Common myeloid progenitor, CD34-positive (primary cell): Measurements from ENCODE around the gene LRRC49.

Source experiments
- CTCF ChIA-PET: fragments of 350-600 bp; sonication (Branson Sonifier 250); formaldehyde crosslinking; loops from one replicate; lab custom pipeline; 2021; ENCODE audit warnings: antibody characterized with exemption; lab: Charles Lee
- POLR2A ChIA-PET: fragments of 350-600 bp; sonication (Branson Sonifier 250); formaldehyde crosslinking; loops from one replicate; lab custom pipeline; 2021; ENCODE audit warnings: antibody characterized with exemption; lab: Charles Lee
- DNase-seq, 3 donors: peaks; one replicate each; pipeline versions ENCODE4 v3.0.0 to v3.0.0-alpha.2; 2013
- H3K27ac ChIP-seq, 2 experiments: 1 replicate in 1 of 2; 2 replicates in 1 of 2; pipeline ENCODE4 v1.7.0; 2013; ENCODE audit warnings: inconsistent platforms in 2 of 2, low read length in 2 of 2, mild to moderate bottlenecking in 2 of 2, low read depth in 1 of 2, moderate library complexity in 1 of 2; ENCODE audit not compliant: severe bottlenecking in 2 of 2, insufficient read depth in 1 of 2, poor library complexity in 1 of 2
- H3K27me3 ChIP-seq, 5 experiments: replicated peaks in 2 of 5; 1 replicate in 3 of 5; 2 replicates in 2 of 5; pipeline versions ENCODE4 v1.6.1 to v1.7.0; 2013; ENCODE audit warnings: low read length in 4 of 5, mild to moderate bottlenecking in 2 of 5, moderate library complexity in 2 of 5, inconsistent platforms in 1 of 5; ENCODE audit not compliant: insufficient read depth in 5 of 5, control insufficient read depth in 4 of 5
- H3K36me3 ChIP-seq, 4 experiments: 1 replicate in 2 of 4; 2 replicates in 2 of 4; pipeline versions ENCODE4 v1.6.1 to v1.7.0; 2013; ENCODE audit warnings: low read length in 3 of 4, control low read depth in 1 of 4, mild to moderate bottlenecking in 1 of 4; ENCODE audit not compliant: control insufficient read depth in 4 of 4, insufficient read depth in 4 of 4
- H3K4me1 ChIP-seq, 4 experiments: 1 replicate in 3 of 4; 2 replicates in 1 of 4; pipeline versions ENCODE4 v1.6.1 to v1.7.1; 2013; ENCODE audit warnings: low read length in 3 of 4, mild to moderate bottlenecking in 3 of 4, control low read depth in 1 of 4, inconsistent platforms in 1 of 4, moderate library complexity in 1 of 4; ENCODE audit not compliant: control insufficient read depth in 4 of 4, insufficient read depth in 4 of 4; ENCODE audit errors: control extremely low read depth in 1 of 4
- H3K4me3 ChIP-seq, 7 experiments: 1 replicate in 4 of 7; 2 replicates in 3 of 7; pipeline versions ENCODE4 v1.5.1 to v1.7.0; 2013; ENCODE audit warnings: mild to moderate bottlenecking in 7 of 7, low read length in 6 of 7, moderate library complexity in 6 of 7, inconsistent platforms in 2 of 7, low read depth in 2 of 7, control low read depth in 1 of 7; ENCODE audit not compliant: insufficient read depth in 4 of 7, control insufficient read depth in 1 of 7; ENCODE audit errors: extremely low read depth in 1 of 7
- H3K9me3 ChIP-seq, 5 experiments: 1 replicate in 4 of 5; 2 replicates in 1 of 5; pipeline versions ENCODE4 v1.6.1 to v1.7.1; 2013; ENCODE audit warnings: low read length in 4 of 5, mild to moderate bottlenecking in 2 of 5, inconsistent platforms in 1 of 5, low read depth in 1 of 5, moderate library complexity in 1 of 5; ENCODE audit not compliant: control insufficient read depth in 4 of 5, insufficient read depth in 2 of 5; ENCODE audit errors: control extremely low read depth in 1 of 5
- WGBS: methylation state at CpG from one replicate; pipeline ENCODE4 v1.1.5; 2013; ENCODE audit not compliant: insufficient coverage; 5-methylcytosine and 5-hydroxymethylcytosine counted together

LRRC49 gene

DNA sequence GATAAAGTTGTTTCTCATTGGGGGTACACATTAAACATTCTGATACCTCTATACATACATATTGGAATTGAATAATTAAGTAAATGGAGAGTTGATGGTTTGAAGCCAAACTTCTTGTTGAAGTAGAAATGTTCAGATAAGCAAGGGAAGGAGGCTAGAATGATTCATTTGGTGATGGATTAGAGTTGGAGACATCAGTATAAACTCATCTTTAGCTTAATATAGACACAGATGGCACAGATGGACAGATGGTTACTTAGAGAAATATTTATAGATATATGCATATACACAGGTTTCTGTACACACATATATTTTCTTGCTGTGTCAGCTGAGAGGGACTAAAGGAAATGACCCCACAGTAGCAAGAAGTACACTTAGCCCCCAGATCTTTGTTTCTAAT is 69.5 kb downstream of the LRRC49 start:
- H3K4me1 ChIP-seq: no peaks in the 10 kb centered on the region
- peaks cover 0 to 2% (median 0%) of the 10 kb centered on the region in 5 experiments for H3K27me3 ChIP-seq
- no peak overlapping the region for H3K4me3 ChIP-seq
- H3K27ac ChIP-seq: no peak overlapping the region
- no peaks in the 10 kb centered on the region for H3K36me3 ChIP-seq
- CTCF ChIA-PET: no interaction called here
- POLR2A ChIA-PET: no interaction called here
- no peak for DNase-seq
- peaks cover 0 to 5% (median 0%) of the 10 kb centered on the region in 5 experiments for H3K9me3 ChIP-seq

DNA sequence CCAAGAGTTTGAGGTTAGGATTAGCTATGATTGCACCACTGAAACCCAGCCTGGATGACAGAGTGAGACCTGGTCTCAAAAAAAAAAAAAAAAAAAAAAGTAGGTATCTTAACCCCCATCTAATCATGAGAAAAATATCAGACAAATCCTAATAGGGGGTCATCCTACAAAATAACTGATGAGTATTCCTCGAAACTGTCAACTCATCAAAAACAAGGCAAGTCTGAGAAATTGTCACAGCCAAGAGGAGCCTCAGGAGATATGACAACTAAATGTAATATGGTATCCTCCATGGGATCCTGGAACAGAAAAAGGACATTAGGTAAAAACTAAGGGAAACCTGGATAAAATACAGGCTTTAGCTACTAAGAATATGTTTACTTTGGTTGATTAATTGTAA is 70.6 kb downstream of the LRRC49 start:
- H3K27ac ChIP-seq: no peak overlapping the region
- POLR2A ChIA-PET: no interaction called here
- H3K9me3 ChIP-seq: peaks cover 0 to 3% (median 0%) of the 10 kb centered on the region in 5 experiments
- CTCF ChIA-PET: no interaction called here
- 100% methylated on average over 1 of the region's 1 CpG for WGBS
- H3K4me3 ChIP-seq: no peak overlapping the region
- no peaks in the 10 kb centered on the region for H3K36me3 ChIP-seq
- peaks cover 0 to 2% (median 0%) of the 10 kb centered on the region in 5 experiments for H3K27me3 ChIP-seq
- no peaks in the 10 kb centered on the region for H3K4me1 ChIP-seq
- no peak for DNase-seq

DNA sequence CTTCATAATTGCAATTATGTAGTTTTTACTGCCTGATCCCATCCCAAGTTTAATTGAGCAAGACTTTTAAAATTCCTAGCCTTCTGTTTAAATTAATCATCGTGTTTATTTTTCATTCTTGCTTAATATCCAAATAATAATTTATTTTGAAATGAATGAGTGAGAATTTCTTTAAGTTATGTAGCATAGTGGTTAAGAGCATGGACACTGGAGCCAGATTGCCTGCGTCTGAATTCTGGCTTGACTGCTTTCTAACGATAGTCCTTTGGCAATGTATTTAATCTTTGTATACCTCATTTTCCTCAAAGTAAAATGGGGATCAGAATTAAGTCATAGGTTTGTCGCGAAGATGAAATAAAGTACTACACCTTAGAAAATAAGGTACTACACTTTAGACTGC is 71.4 kb downstream of the LRRC49 start:
- ChIA-PET POLR2A (no interaction called here), CTCF (no interaction called here)
- Histone ChIP-seq H3K4me3 (no peak overlapping the region), H3K9me3 (peaks cover 0 to 3% (median 0%) of the 10 kb centered on the region in 5 experiments), H3K27me3 (peaks cover 0 to 2% (median 0%) of the 10 kb centered on the region in 5 experiments), H3K36me3 (no peaks in the 10 kb centered on the region), H3K27ac (no peak overlapping the region), H3K4me1 (no peaks in the 10 kb centered on the region)
- no CpG with 5 or more reads among the region's 5 CpGs for WGBS
- DNase-seq: no peak

DNA sequence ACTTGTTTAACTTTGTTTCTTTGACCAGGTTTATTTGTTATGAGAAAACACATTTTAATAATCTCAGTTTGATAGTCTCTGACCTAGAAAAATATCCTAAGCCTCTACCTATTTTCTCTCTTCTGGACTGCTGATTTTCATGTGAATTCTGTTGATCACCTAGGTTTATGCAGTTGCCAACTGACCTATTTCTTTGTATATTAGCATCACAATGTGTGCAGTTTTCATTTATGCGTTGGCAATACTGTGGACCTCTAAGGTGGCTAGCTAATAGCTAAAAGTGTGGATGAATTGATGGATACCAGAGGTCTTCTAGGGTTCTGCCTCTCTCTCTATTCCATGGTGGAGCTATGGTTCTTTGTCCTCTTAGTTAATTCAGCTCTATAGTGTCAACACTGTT is 72.1 kb downstream of the LRRC49 start:
- Histone ChIP-seq H3K27ac (no peak overlapping the region), H3K9me3 (peaks cover 0 to 3% (median 0%) of the 10 kb centered on the region in 5 experiments), H3K4me3 (no peak overlapping the region), H3K4me1 (no peaks in the 10 kb centered on the region), H3K36me3 (no peaks in the 10 kb centered on the region), H3K27me3 (peaks cover 0 to 2% (median 0%) of the 10 kb centered on the region in 5 experiments)
- no peak for DNase-seq
- POLR2A ChIA-PET: no interaction called here
- 100% methylated on average over 1 of the region's 1 CpG for WGBS
- CTCF ChIA-PET: no interaction called here

DNA sequence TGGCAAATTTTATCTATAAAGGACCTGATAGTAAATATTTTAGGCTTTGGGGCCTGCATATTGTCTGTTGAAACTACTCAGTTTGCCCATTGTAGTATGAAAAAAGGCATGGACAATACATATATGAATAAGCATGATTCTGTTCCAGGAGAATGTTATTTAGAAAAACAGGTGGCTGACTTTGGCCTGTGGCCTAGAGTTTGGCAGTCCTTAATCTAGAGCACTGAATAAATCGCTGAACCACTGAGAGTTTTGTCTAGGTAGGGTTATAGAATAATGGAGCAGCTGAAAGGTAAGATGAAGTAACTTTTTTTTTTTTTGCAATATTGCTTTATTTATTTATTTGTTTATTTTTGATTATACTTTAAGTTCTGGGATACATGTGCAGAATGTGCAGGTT is 75.0 kb downstream of the LRRC49 start:
- Histone ChIP-seq H3K27ac (no peak overlapping the region), H3K9me3 (no peaks in the 10 kb centered on the region), H3K4me1 (no peaks in the 10 kb centered on the region), H3K27me3 (peaks cover 0 to 2% (median 0%) of the 10 kb centered on the region in 5 experiments), H3K36me3 (no peaks in the 10 kb centered on the region), H3K4me3 (no peak overlapping the region)
- WGBS: no CpG with 5 or more reads among the region's 1 CpG
- DNase-seq: no peak
- ChIA-PET POLR2A (no interaction called here), CTCF (no interaction called here)

DNA sequence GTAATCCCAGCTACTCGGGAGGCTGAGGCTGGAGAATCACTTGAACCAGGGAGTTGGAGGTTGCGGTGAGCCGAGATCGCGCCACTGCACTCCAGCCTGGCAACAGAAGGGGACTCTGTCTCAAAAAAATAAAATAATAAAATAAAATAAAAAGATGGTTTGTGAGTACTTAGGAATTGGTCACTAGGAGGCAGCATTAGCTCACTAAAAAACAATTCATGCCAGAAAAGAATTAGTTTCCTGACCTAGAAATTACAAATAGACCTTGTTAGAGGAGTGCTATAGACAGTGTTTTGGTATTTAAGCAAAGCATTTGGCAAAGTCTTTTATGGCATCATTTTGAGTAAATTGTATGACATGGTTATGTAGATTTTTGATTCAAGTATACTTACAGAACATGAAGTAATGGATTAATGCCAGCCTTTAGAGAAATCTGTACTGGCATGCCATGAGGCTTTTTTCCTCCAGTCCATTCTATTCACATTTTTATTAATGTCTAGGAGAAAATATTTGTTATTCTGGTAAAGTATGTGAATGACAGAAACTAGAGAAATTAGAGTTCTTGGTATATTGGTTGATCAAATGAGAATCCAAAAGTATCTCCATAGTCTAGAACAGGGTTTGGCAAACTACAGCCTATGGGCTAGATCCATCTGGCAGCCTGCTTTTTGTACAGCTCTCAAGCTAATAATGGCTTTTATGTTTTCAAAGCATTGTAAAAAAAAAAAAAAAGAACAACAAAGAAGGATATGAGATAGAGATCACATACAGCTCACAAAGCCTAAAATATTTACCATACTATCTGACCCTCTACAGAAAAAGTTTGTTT is 81.6 kb downstream of the LRRC49 start:
- 76% methylated on average over 5 of the region's 5 CpGs for WGBS
- Histone ChIP-seq H3K36me3 (no peaks in the 10 kb centered on the region), H3K4me1 (no peaks in the 10 kb centered on the region), H3K27me3 (peaks cover 0 to 2% (median 0%) of the 10 kb centered on the region in 5 experiments), H3K27ac (no peak overlapping the region), H3K9me3 (peaks cover 0 to 2% (median 0%) of the 10 kb centered on the region in 5 experiments), H3K4me3 (no peak overlapping the region)
- peak; percentile 6 to 40 (median 32) for DNase-seq
- ChIA-PET POLR2A (no interaction called here), CTCF (no interaction called here)

DNA sequence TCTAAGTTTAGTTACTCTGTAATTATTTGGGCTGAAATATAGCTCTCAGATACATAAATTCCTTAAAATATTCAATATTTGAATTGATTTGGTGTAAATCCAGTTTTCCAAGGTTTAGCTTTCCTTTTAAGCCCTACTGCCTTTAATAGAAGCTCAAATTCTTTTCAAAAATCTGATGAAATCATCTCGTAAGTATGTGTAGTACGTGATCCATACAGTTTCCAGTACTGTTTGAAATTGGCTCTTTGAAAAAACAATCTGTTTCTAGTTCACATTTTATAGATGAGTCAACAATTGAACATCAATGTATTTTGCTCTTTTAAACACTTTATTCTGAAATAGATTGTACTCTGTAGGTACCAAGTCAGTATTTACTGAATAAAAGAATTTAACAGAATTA is 84.2 kb downstream of the LRRC49 start:
- no peak overlapping the region for H3K27ac ChIP-seq

More for the DNA sequence above, 84.2 kb downstream of the LRRC49 start:
- H3K27me3 ChIP-seq: peaks cover 0 to 2% (median 0%) of the 10 kb centered on the region in 5 experiments
- ChIA-PET POLR2A (interaction anchor here (0.6 kb wide), 1 partner anchor 329 kb away, joined by 4 read pairs; no protein-coding TSS in a partner anchor), CTCF (no interaction called here)
- WGBS: 100% methylated on average over 1 of the region's 2 CpGs
- no peak overlapping the region for H3K4me3 ChIP-seq
- DNase-seq: no peak
- H3K36me3 ChIP-seq: no peaks in the 10 kb centered on the region
- no peaks in the 10 kb centered on the region for H3K4me1 ChIP-seq
- H3K9me3 ChIP-seq: peaks cover 0 to 2% (median 0%) of the 10 kb centered on the region in 5 experiments
